Measurements from ENCODE around the gene ZFYVE28.

DNA sequence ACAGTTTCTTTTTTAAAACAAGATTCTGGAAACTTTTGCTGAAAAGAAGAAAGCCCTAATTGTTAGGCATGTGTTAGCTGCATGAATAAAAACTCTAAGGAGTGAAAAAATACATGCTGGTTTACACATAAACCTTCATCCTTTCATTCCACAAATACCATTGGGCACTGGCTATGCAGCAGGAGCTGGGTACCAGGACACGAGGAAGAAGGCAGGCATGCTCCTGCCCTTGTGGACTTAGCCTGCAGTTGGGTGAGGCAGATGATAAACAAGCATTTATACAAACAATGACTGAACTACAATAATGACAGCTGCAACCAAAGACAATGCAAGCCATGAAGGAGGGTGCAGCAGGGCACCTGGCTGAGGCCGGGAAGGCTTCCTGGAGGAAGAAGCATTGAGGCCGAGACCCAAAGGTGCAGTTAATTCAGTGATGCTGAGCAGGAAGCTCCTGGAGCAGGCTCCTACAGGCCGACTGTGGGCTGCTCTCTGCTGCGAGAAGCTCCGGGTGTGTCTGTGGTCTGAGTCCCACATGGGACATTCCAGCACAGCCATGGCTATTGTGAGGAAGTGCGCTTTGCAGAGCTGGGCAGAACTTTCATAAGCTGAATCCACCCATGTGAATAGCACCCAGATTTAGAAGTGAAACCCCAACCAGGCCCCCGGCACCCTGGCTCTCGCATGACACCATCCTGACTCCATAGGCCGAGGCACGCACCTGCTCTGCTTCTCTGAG, 112.5 kb downstream of the ZFYVE28 start:
- no peak for TF ChIP-seq POLR2A (IDR thresholded peaks at IDR 0.05)
- TF ChIP-seq, protein P1, sequence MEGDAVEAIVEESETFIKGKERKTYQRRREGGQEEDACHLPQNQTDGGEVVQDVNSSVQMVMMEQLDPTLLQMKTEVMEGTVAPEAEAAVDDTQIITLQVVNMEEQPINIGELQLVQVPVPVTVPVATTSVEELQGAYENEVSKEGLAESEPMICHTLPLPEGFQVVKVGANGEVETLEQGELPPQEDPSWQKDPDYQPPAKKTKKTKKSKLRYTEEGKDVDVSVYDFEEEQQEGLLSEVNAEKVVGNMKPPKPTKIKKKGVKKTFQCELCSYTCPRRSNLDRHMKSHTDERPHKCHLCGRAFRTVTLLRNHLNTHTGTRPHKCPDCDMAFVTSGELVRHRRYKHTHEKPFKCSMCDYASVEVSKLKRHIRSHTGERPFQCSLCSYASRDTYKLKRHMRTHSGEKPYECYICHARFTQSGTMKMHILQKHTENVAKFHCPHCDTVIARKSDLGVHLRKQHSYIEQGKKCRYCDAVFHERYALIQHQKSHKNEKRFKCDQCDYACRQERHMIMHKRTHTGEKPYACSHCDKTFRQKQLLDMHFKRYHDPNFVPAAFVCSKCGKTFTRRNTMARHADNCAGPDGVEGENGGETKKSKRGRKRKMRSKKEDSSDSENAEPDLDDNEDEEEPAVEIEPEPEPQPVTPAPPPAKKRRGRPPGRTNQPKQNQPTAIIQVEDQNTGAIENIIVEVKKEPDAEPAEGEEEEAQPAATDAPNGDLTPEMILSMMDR (IDR thresholded peaks at IDR 0.05) = no peak

All from Peyer's patch (tissue), 4 donors.